Measurements from ENCODE around the gene TMEM135. TPM values are rescaled to one million over a fixed set of nuclear protein-coding genes. Genes with fewer than 3 reads are reported as not detected.

Gene TMEM135
- total RNA-seq, 1 donor from 2014 or later: 24.7 TPM

DNA sequence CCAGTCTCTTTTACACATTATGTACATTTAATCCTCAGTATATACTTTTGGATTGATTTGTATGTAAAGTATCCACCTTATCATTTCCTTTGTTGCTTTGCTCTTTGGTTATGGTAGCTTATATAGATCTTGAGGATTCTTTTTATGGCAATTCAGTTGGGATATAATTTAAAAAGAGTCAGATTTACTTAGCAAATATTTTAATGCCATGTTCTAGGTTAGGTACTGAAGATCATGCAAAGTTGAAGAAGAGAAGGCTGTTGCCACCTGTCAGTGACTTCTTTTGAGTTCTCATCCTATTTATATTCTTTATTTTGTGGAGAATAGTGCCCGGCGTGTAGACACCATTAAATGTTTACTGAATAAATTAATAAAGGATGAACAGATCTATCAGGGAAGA lies 279.7 kb downstream of the TMEM135 start:
- H3K4me3 Mint-ChIP-seq (ENCODE audit: unreplicated experiment): no peak overlapping the region
- H3K36me3 Mint-ChIP-seq (ENCODE audit: unreplicated experiment): peaks cover 27% of the 10 kb centered on the region
- H3K9me3 Mint-ChIP-seq (ENCODE audit: unreplicated experiment): no peaks in the 10 kb centered on the region
- no peak for DNase-seq (ENCODE audit: extremely low spot score, unreplicated experiment)
- H3K4me1 Mint-ChIP-seq (ENCODE audit: unreplicated experiment): no peaks in the 10 kb centered on the region
- H3K27me3 Mint-ChIP-seq (ENCODE audit: unreplicated experiment): no peaks in the 10 kb centered on the region
- TF ChIP-seq, protein P1, sequence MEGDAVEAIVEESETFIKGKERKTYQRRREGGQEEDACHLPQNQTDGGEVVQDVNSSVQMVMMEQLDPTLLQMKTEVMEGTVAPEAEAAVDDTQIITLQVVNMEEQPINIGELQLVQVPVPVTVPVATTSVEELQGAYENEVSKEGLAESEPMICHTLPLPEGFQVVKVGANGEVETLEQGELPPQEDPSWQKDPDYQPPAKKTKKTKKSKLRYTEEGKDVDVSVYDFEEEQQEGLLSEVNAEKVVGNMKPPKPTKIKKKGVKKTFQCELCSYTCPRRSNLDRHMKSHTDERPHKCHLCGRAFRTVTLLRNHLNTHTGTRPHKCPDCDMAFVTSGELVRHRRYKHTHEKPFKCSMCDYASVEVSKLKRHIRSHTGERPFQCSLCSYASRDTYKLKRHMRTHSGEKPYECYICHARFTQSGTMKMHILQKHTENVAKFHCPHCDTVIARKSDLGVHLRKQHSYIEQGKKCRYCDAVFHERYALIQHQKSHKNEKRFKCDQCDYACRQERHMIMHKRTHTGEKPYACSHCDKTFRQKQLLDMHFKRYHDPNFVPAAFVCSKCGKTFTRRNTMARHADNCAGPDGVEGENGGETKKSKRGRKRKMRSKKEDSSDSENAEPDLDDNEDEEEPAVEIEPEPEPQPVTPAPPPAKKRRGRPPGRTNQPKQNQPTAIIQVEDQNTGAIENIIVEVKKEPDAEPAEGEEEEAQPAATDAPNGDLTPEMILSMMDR (IDR thresholded peaks at IDR 0.05): no peak
- H3K27ac Mint-ChIP-seq (ENCODE audit: unreplicated experiment): no peak overlapping the region

- DNase-seq (ENCODE audit: extremely low spot score, unreplicated experiment): no peak
- Mint-ChIP-seq H3K27ac (ENCODE audit: unreplicated experiment) (no peak overlapping the region), H3K4me1 (ENCODE audit: unreplicated experiment) (peaks cover 3% of the 10 kb centered on the region)
These were observed 282.4 kb downstream of the TMEM135 start for GRCh38 chr11:87320123-87320522.

GRCh38 chr11:87322568-87322967 lies 284.8 kb downstream of the TMEM135 start:
- TF ChIP-seq, protein P1 (IDR thresholded peaks at IDR 0.05): no peak
- peaks cover 40% of the 10 kb centered on the region for H3K36me3 Mint-ChIP-seq (ENCODE audit: unreplicated experiment)
- no peak overlapping the region for H3K4me3 Mint-ChIP-seq (ENCODE audit: unreplicated experiment)
- H3K4me1 Mint-ChIP-seq (ENCODE audit: unreplicated experiment): peaks cover 6% of the 10 kb centered on the region
- H3K27ac Mint-ChIP-seq (ENCODE audit: unreplicated experiment): no peak overlapping the region
- H3K27me3 Mint-ChIP-seq (ENCODE audit: unreplicated experiment): no peaks in the 10 kb centered on the region
- no peaks in the 10 kb centered on the region for H3K9me3 Mint-ChIP-seq (ENCODE audit: unreplicated experiment)
- no peak for DNase-seq (ENCODE audit: extremely low spot score, unreplicated experiment)

More at GRCh38 chr11:87320123-87320522, 282.4 kb downstream of the TMEM135 start:
- no peaks in the 10 kb centered on the region for H3K27me3 Mint-ChIP-seq (ENCODE audit: unreplicated experiment)
- TF ChIP-seq, protein P1 (IDR thresholded peaks at IDR 0.05): no peak
- no peak overlapping the region for H3K4me3 Mint-ChIP-seq (ENCODE audit: unreplicated experiment)
- H3K36me3 Mint-ChIP-seq (ENCODE audit: unreplicated experiment): peaks cover 31% of the 10 kb centered on the region
- no peaks in the 10 kb centered on the region for H3K9me3 Mint-ChIP-seq (ENCODE audit: unreplicated experiment)

DNA sequence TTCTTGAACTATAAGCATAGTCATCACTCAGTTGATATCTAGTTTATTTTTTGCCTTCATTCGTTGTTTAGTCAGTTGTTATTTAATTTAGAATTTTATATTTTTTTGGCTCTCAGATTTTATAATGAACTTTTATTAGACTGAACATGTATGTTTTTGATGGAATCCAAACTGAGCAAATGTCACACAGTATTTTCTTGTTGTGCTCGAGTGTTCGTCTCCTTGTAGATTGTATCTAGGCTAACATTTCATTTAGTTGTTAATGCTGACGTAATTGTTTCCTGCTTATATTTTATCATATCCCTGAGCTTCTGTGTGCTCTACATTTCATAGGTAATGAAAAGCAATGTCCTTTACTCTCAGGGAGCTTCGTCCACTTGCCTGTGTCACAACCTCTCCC lies 286.2 kb downstream of the TMEM135 start:
- peaks cover 44% of the 10 kb centered on the region for H3K36me3 Mint-ChIP-seq (ENCODE audit: unreplicated experiment)
- no peak for DNase-seq (ENCODE audit: extremely low spot score, unreplicated experiment)
- H3K9me3 Mint-ChIP-seq (ENCODE audit: unreplicated experiment): no peaks in the 10 kb centered on the region
- H3K27ac Mint-ChIP-seq (ENCODE audit: unreplicated experiment): no peak overlapping the region
- H3K4me3 Mint-ChIP-seq (ENCODE audit: unreplicated experiment): no peak overlapping the region
- H3K27me3 Mint-ChIP-seq (ENCODE audit: unreplicated experiment): no peaks in the 10 kb centered on the region
- TF ChIP-seq, protein P1 (IDR thresholded peaks at IDR 0.05): no peak
- peaks cover 6% of the 10 kb centered on the region for H3K4me1 Mint-ChIP-seq (ENCODE audit: unreplicated experiment)

- Mint-ChIP-seq H3K4me1 (ENCODE audit: unreplicated experiment) (peaks cover 6% of the 10 kb centered on the region), H3K9me3 (ENCODE audit: unreplicated experiment) (no peaks in the 10 kb centered on the region), H3K27ac (ENCODE audit: unreplicated experiment) (no peak overlapping the region), H3K27me3 (ENCODE audit: unreplicated experiment) (no peaks in the 10 kb centered on the region), H3K36me3 (ENCODE audit: unreplicated experiment) (peaks cover 38% of the 10 kb centered on the region), H3K4me3 (ENCODE audit: unreplicated experiment) (no peak overlapping the region)
- TF ChIP-seq, protein P1 (IDR thresholded peaks at IDR 0.05): no peak
- no peak for DNase-seq (ENCODE audit: extremely low spot score, unreplicated experiment)
These were observed 287.2 kb downstream of the TMEM135 start for GRCh38 chr11:87324817-87325489.

All from osteocyte (in vitro differentiated cells).